NCI-H82 treated with DMSO at 0.1 percent for 48 hours (cell line): ENCODE results near the gene PPM1H.
A peak's percentile ranks its signal among the peaks of the same experiment; 100 is the strongest.
"Not testable (repeated sequence)": the region's sequence is repeated elsewhere in the genome, so short reads cannot be mapped to it uniquely, and the experiment has no call there.

Source experiments
- DNase-seq: peaks from one replicate; lab custom pipeline; 2025; ENCODE audit not compliant: unreplicated experiment; lab: John Stamatoyannopoulos, UW

Gene PPM1H

DNA sequence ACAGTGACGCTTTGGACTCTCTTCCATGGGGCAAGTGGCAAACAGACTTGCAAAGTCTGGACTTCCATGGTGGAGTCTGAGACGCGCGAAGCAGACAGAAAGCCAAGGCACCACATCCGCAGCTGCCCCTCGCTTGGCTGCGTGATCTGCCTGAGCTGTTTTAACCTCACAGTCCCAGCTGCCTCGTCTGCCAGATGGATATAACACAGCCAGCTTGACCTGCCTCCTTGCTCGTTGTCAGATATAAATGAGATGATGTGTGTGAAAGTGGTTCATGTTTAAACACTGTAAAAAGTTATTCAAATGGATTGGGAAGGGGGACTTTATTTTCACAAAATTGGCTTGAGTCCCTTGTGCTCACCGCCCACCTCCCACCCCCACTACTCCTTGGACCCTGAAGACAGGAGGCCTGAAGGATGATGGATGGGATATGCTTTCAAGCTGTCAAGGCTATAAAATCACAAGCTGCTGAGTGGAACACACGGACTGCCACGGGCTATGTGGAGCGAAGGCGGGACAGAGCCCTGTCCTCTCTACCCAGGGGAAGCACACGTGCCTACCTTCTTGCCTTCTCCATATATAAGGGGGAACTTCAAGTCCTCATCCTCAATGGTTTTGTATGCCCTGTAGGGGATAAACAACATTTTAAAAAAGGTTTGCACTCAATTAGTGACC is 241.4 kb downstream of the PPM1H start:
- peak; percentile 16 for DNase-seq

- no peak for DNase-seq
These were observed 242.1 kb downstream of the PPM1H start for GRCh38 chr12:62692884-62693283.

DNA sequence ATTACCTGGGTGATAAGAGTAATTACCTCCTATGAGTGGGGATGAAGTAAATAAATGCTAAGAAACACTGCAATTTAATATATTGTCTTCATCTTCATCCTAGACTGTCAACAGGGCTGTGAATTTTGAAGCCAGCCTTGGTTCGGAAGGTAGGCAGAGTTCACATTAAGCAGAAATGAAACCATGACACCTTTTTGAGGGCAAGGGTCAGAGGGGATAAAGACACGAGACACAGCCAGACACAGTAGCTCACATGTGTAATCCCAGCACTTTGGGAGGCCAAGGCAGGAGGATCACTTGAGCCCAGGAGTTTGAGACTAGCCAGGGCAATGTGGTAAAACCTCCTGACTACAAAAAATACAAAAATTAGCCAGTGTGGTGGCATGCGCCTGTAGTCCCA is 243.6 kb downstream of the PPM1H start:
- no peak for DNase-seq

DNA sequence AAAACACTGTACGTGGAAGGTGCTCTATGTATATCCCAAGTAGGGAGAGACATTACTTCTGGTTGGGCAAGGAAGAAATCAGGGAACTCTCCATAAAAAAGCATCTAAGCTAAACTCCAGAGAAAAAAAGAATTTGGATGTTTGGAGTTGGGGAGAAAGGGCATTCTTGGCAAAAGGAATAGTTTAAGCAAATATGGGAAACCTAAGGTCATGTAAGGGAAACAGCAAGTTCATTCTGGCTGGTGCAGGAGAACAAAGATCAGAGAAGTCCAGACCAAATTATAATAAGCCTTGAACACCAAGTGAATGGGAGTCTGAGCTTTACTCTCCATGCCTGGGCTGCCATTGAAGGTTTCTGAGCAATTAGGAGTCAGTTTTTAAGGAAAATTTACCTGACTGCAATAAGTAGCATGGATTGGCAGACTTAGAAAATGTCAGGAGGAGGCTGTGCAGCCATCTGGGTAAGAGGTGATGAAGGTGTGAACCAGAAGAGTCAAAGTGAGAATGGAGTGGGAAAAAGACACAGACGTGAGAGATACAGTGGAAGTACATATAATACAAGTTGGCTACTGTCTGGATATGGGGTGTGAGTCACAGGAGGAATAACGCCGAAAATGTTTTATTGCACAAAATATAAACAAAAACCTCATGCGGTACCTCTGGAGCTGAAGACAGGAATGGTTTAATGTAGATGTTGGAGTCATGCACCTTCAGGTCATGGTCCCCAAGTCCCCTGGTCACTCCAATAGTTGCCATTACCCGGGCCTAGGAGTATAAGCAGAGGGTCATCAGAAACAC is 245.7 kb downstream of the PPM1H start:
- no peak for DNase-seq

DNA sequence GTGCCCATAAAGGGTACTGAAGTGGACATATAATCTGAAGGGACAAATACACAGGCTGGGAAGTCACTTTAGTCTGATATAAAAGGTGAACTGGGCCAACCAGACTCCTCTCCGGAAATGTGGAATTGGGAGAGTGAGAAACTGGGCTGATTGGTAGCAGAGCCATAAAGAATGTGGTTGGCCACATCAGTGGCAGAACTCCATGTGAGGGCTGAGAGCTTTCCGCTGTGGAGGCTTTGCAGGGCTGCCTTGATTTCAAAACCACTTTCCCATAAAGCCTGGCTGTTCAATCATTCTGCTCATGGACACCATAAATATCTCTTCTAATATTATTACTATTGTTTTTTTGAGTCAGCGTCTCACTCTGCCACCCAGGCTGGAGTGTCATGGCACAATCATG is 248.0 kb downstream of the PPM1H start:
- no peak for DNase-seq

- no peak for DNase-seq
These were observed 250.2 kb downstream of the PPM1H start for GRCh38 chr12:62684570-62685295.

- DNase-seq: no peak
These were observed 251.0 kb downstream of the PPM1H start for GRCh38 chr12:62683776-62684569.

DNA sequence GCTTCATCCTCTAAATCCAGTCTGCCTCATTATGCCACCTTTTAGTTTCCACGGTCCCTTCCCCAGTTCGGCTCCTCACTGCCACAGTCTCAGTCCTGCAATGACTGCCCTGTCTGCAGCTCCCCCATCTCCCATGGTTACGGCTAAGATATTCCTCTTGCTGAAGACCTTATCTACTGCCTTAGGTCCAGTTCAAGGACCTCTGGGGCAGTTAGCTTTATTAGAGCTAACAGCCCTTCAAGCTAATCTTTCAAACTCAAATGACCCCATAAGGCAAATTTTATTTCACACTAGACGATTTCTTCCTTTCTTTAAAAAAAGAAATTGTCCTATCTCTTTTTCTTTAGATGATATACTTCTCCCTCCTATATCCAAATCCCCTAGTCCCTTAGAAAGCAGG is 253.6 kb downstream of the PPM1H start:
- DNase-seq: no peak

GRCh38 chr12:62679608-62680007 is 255.3 kb downstream of the PPM1H start:
- DNase-seq: no peak

DNA sequence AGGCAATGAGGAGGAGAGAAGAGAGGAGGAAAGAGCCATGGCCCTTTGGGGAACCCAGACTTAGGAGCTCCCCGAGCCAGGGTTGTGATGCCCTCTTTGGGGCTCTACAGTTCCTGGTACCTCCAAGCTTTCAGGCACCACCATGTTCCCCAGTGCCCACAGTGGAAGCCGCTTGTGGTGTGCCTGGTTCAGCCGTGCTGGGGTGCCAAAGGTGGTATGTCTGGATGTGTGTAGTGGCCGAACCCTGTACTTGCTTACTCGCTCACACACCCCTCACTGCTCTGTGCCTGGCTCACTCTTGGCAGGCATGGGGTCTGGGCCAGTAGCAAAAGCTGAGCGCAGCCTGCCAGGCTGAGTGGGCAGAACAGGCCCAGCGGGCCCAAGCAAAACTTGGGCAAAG is 257.6 kb downstream of the PPM1H start:
- no peak for DNase-seq

- no peak for DNase-seq
These were observed 258.2 kb downstream of the PPM1H start for GRCh38 chr12:62676521-62677307.

- no peak for DNase-seq
These were observed 261.7 kb downstream of the PPM1H start for GRCh38 chr12:62673028-62673815.

DNA sequence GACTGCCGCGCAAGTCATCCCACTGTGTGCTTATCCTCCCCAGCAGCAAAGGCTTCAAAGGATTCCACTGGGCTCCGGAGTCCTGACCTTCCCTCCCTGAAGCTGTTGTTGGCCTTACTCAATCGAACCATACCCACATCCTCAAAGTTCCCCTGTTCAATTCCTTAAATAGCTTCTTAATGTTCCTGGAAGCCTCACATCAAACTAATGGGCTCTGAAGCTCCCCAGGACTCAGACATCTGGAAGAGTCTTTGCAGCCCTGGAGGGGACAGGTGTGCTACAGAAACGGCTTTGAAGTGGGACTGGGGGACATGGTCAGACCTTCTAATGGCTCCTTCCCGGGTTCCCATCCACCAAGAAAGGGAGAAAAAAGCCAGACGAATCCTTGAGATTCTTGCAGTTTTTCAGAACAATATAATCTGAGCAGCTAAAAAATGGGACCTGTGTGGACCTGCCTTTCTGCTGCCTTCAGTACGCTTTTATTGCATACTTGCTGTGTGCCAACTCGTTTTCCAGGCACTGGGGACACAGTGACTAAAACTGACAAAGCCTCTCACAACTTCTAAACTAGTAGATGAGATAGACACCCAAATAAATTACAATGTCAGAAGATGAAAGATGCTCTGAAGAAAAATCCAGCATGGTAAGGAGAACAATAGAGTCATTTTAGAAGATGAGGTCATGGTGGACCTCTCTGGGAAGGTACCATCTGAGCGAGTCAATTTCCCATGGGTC is 263.8 kb downstream of the PPM1H start:
- DNase-seq: no peak

GRCh38 chr12:62668782-62669181 is 266.2 kb downstream of the PPM1H start:
- DNase-seq: no peak

DNA sequence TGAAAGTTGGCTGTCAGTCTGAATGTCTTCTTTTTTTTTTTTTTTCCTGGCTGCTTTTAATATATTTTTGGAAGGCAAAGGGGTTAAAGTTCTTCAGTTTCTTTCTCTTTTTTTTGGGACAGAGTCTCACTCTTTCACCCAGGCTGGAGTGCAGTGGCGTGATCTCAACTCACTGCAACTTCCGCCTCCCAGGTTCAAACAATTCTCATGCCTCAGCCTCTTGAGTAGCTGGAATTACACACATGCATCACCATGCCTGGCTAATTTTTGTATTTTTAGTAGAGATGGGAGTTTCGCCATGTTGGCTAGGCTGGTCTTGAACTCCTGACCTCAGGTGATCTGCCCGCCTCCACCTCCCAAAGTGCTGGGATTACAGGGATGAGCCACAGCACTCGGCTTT is 270.0 kb downstream of the PPM1H start:
- DNase-seq: not testable (repeated sequence)

GRCh38 chr12:62660756-62661155 is 274.2 kb downstream of the PPM1H start:
- no peak for DNase-seq

DNA sequence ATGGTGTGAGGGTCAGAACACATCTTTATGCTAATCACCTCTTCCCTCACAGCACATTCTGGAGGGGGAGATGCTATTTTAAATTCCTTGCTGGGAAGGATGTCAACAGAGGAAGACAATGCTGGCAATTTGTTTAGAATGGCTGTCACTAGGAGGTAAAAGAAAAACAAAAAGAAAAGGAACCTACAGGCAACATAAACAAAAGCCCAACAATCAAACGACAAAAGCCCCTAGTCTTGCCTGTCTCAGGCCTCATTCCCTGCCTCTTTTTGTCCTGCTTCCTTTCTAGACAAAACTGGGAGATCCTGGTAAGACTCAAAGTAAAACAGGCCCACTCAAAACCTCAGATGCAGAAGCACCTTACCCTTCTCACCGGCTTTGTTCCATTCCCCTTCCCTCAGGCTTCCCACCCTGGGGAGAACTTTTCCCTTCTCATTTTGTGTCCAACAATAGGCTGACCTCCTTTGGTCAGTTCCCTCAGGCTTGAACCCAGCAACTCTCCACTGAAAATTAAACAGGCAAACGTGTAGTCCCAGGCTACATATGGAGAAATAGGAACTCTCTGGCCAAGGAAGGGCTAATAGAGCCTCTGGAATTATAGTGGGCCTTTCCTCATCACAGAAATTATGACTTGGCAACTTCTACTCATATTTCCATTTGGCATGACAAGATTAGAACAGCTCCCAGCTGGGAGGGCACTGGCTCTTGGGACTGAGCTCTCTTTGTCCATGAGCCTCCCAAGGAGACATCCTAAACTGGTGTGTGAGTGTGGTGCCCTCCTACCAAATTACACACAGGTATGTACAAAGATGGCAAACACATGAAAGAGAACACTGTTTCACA is 275.3 kb downstream of the PPM1H start:
- DNase-seq: no peak

- DNase-seq: no peak
These were observed 276.0 kb downstream of the PPM1H start for GRCh38 chr12:62658910-62659309.
